ENCODE data around the gene MICAL2. TPM values are rescaled to one million over a fixed set of nuclear protein-coding genes. Genes with fewer than 3 reads are reported as not detected.

MICAL2 gene
- total RNA-seq, 2 experiments from 2014 or later, result 213 to 220 TPM

- CTCF ChIA-PET, result interaction anchor here (0.9 to 1.1 kb wide), 2 partner anchors 10 to 26 kb away, joined by 3 read pairs; no protein-coding TSS in a partner anchor
- H3K27ac Mint-ChIP-seq, result no peak overlapping the region
Measured at GRCh38 chr11:12182302-12182675, 71.9 kb downstream of the MICAL2 start.

GRCh38 chr11:12182676-12183541 is 72.5 kb downstream of the MICAL2 start:
- no peaks in the 10 kb centered on the region for H3K9me3 Mint-ChIP-seq
- intact Hi-C loops (cut with micrococcal nuclease), result no loop called here
- H3K27me3 Mint-ChIP-seq, result no peaks in the 10 kb centered on the region
- H3K27ac Mint-ChIP-seq, result no peak overlapping the region
- CTCF ChIA-PET, result interaction anchor here (0.6 to 2.0 kb wide), 3 partner anchors 11 to 1732 kb away, joined by 3 to 4 read pairs (median 3); no protein-coding TSS in a partner anchor
- DNase-seq, result no peak
- peaks cover 6% of the 10 kb centered on the region for H3K36me3 Mint-ChIP-seq
- H3K4me3 Mint-ChIP-seq, result no peak overlapping the region
- peaks cover 30% of the 10 kb centered on the region for H3K4me1 Mint-ChIP-seq (ENCODE audit: low read depth)
- POLR2A ChIA-PET, result no interaction called here

More at GRCh38 chr11:12182302-12182675, 71.9 kb downstream of the MICAL2 start:
- Mint-ChIP-seq H3K4me3 (no peak overlapping the region), H3K36me3 (peaks cover 11% of the 10 kb centered on the region), H3K4me1 (ENCODE audit: low read depth) (peaks cover 32% of the 10 kb centered on the region), H3K27me3 (no peaks in the 10 kb centered on the region), H3K9me3 (no peaks in the 10 kb centered on the region)
- POLR2A ChIA-PET, result no interaction called here
- intact Hi-C loops (cut with micrococcal nuclease), result no loop called here
- DNase-seq, result no peak

- POLR2A ChIA-PET, result no interaction called here
- no peak overlapping the region for H3K4me3 Mint-ChIP-seq
- H3K27me3 Mint-ChIP-seq, result no peaks in the 10 kb centered on the region
- intact Hi-C loops (cut with micrococcal nuclease), result no loop called here
- CTCF ChIA-PET, result interaction anchor here (0.6 to 2.0 kb wide), 3 partner anchors 98 to 1733 kb away, joined by 3 to 4 read pairs (median 3); no protein-coding TSS in a partner anchor
- no peak for DNase-seq
- H3K4me1 Mint-ChIP-seq (ENCODE audit: low read depth), result peaks cover 29% of the 10 kb centered on the region
- H3K9me3 Mint-ChIP-seq, result no peaks in the 10 kb centered on the region
- H3K27ac Mint-ChIP-seq, result no peak overlapping the region
- H3K36me3 Mint-ChIP-seq, result peaks cover 5% of the 10 kb centered on the region
Measured at GRCh38 chr11:12183827-12184620, 73.6 kb downstream of the MICAL2 start.

- H3K27ac Mint-ChIP-seq, result no peak overlapping the region
Measured at GRCh38 chr11:12184699-12185098, 74.3 kb downstream of the MICAL2 start.

GRCh38 chr11:12185106-12185690 is 74.8 kb downstream of the MICAL2 start:
- CTCF ChIA-PET, result interaction anchor here (0.8 to 2.0 kb wide), 5 partner anchors 9 to 141 kb away, joined by 3 to 5 read pairs (median 3); no protein-coding TSS in a partner anchor
- H3K4me1 Mint-ChIP-seq (ENCODE audit: low read depth), result peaks cover 31% of the 10 kb centered on the region
- intact Hi-C loops (cut with micrococcal nuclease), result no loop called here
- no peak overlapping the region for H3K27ac Mint-ChIP-seq
- no peak for DNase-seq
- POLR2A ChIA-PET, result no interaction called here
- H3K4me3 Mint-ChIP-seq, result no peak overlapping the region
- H3K36me3 Mint-ChIP-seq, result peaks cover 6% of the 10 kb centered on the region
- H3K27me3 Mint-ChIP-seq, result no peaks in the 10 kb centered on the region
- no peaks in the 10 kb centered on the region for H3K9me3 Mint-ChIP-seq

More at GRCh38 chr11:12184699-12185098, 74.3 kb downstream of the MICAL2 start:
- H3K4me1 Mint-ChIP-seq (ENCODE audit: low read depth), result peaks cover 29% of the 10 kb centered on the region
- no peak overlapping the region for H3K4me3 Mint-ChIP-seq
- H3K36me3 Mint-ChIP-seq, result peaks cover 6% of the 10 kb centered on the region
- ChIA-PET CTCF (interaction anchor here (0.8 to 2.0 kb wide), 4 partner anchors 9 to 140 kb away, joined by 3 to 5 read pairs (median 4); no protein-coding TSS in a partner anchor), POLR2A (no interaction called here)
- DNase-seq, result no peak
- H3K27me3 Mint-ChIP-seq, result no peaks in the 10 kb centered on the region
- H3K9me3 Mint-ChIP-seq, result no peaks in the 10 kb centered on the region
- intact Hi-C loops (cut with micrococcal nuclease), result no loop called here

GRCh38 chr11:12185914-12186313 is 75.5 kb downstream of the MICAL2 start:
- no peak for DNase-seq
- intact Hi-C loops (cut with micrococcal nuclease), result no loop called here
- H3K27me3 Mint-ChIP-seq, result no peaks in the 10 kb centered on the region
- H3K9me3 Mint-ChIP-seq, result no peaks in the 10 kb centered on the region
- ChIA-PET CTCF (interaction anchor here (0.8 to 1.9 kb wide), 3 partner anchors 10 to 50 kb away, joined by 3 to 5 read pairs (median 5); no protein-coding TSS in a partner anchor), POLR2A (interaction anchor here (1.9 to 7.4 kb wide), 3 partner anchors 9 to 39 kb away, joined by 7 to 33 read pairs (median 30); no protein-coding TSS in a partner anchor)
- peaks cover 37% of the 10 kb centered on the region for H3K4me1 Mint-ChIP-seq (ENCODE audit: low read depth)
- no peak overlapping the region for H3K4me3 Mint-ChIP-seq
- H3K27ac Mint-ChIP-seq, result no peak overlapping the region
- H3K36me3 Mint-ChIP-seq, result peaks cover 7% of the 10 kb centered on the region

GRCh38 chr11:12186701-12187100 is 76.3 kb downstream of the MICAL2 start:
- POLR2A ChIA-PET, result interaction anchor here (1.1 to 7.4 kb wide), 6 partner anchors 9 to 38 kb away, joined by 4 to 33 read pairs (median 8); no protein-coding TSS in a partner anchor
- CTCF ChIA-PET, result interaction anchor here (1.3 to 1.9 kb wide), 3 partner anchors 11 to 49 kb away, joined by 4 to 5 read pairs (median 5); no protein-coding TSS in a partner anchor
- H3K27ac Mint-ChIP-seq, result peak overlapping the region; percentile 19
- H3K4me1 Mint-ChIP-seq (ENCODE audit: low read depth), result peaks cover 38% of the 10 kb centered on the region
- no peaks in the 10 kb centered on the region for H3K27me3 Mint-ChIP-seq
- no peak overlapping the region for H3K4me3 Mint-ChIP-seq
- peaks cover 9% of the 10 kb centered on the region for H3K36me3 Mint-ChIP-seq
- intact Hi-C loops (cut with micrococcal nuclease), result no loop called here
- no peak for DNase-seq
- no peaks in the 10 kb centered on the region for H3K9me3 Mint-ChIP-seq

GRCh38 chr11:12187399-12187798 is 77.0 kb downstream of the MICAL2 start:
- Mint-ChIP-seq H3K27ac (peak overlapping the region; percentile 19), H3K4me3 (no peak overlapping the region), H3K27me3 (no peaks in the 10 kb centered on the region), H3K9me3 (no peaks in the 10 kb centered on the region), H3K36me3 (peaks cover 9% of the 10 kb centered on the region), H3K4me1 (ENCODE audit: low read depth) (peaks cover 38% of the 10 kb centered on the region)
- intact Hi-C loops (cut with micrococcal nuclease), result no loop called here
- CTCF ChIA-PET, result interaction anchor here (1.1 to 1.7 kb wide), 7 partner anchors 11 to 140 kb away, joined by 3 to 5 read pairs (median 4); partner anchors contain the start of gene MICAL2
- POLR2A ChIA-PET, result interaction anchor here (0.6 to 7.4 kb wide), 9 partner anchors 8 to 78 kb away, joined by 3 to 33 read pairs (median 6); partner anchors contain the start of gene MICAL2
- DNase-seq, result peak; percentile 83

GRCh38 chr11:12188548-12189317 is 78.3 kb downstream of the MICAL2 start:
- intact Hi-C loops (cut with micrococcal nuclease), result loop anchor here (1.0 kb wide), 1 partner anchor 31 kb away; no protein-coding TSS in a partner anchor
- Mint-ChIP-seq H3K36me3 (peaks cover 9% of the 10 kb centered on the region), H3K4me1 (ENCODE audit: low read depth) (peaks cover 46% of the 10 kb centered on the region), H3K27ac (peak overlapping the region; percentile 89), H3K9me3 (no peaks in the 10 kb centered on the region), H3K27me3 (no peaks in the 10 kb centered on the region), H3K4me3 (peak overlapping the region; percentile 44)
- ChIA-PET CTCF (interaction anchor here (1.0 to 2.7 kb wide), 14 partner anchors 11 to 141 kb away, joined by 3 to 14 read pairs (median 5); partner anchors contain the start of gene MICAL2), POLR2A (interaction anchor here (1.1 to 7.4 kb wide), 10 partner anchors 10 to 38 kb away, joined by 3 to 33 read pairs (median 15); no protein-coding TSS in a partner anchor)
- no peak for DNase-seq

- DNase-seq, result peak; percentile 73
- ChIA-PET CTCF (interaction anchor here (0.8 to 2.7 kb wide), 11 partner anchors 10 to 142 kb away, joined by 3 to 14 read pairs (median 7); no protein-coding TSS in a partner anchor), POLR2A (interaction anchor here (0.9 to 7.4 kb wide), 12 partner anchors 9 to 56 kb away, joined by 3 to 33 read pairs (median 6); no protein-coding TSS in a partner anchor)
- no peaks in the 10 kb centered on the region for H3K9me3 Mint-ChIP-seq
- peak overlapping the region; percentile 89 for H3K27ac Mint-ChIP-seq
- intact Hi-C loops (cut with micrococcal nuclease), result loop anchor here (1.0 kb wide), 9 partner anchors 9 to 79 kb away; partner anchors contain the start of gene MICAL2
- H3K4me3 Mint-ChIP-seq, result peak overlapping the region; percentile 44
- peaks cover 9% of the 10 kb centered on the region for H3K36me3 Mint-ChIP-seq
- H3K4me1 Mint-ChIP-seq (ENCODE audit: low read depth), result peaks cover 55% of the 10 kb centered on the region
- no peaks in the 10 kb centered on the region for H3K27me3 Mint-ChIP-seq
Measured at GRCh38 chr11:12189543-12190235, 79.3 kb downstream of the MICAL2 start.

Measured in activated CD4-positive, alpha-beta memory T cell treated with anti-CD3 and anti-CD28 coated beads for 36 hours (primary cell).